ENCODE results near the gene VASP. TPM values are rescaled to one million over a fixed set of nuclear protein-coding genes. Genes with fewer than 3 reads are reported as not detected.

Gene VASP
- total RNA-seq, 1 experiment from 2014 or later, result 152 TPM

- no peak for DNase-seq (ENCODE audit: low read depth, low spot score)
- H3K27ac ChIP-seq (ENCODE audit: low read depth, low read length), result peak overlapping the region; percentile 47; the same call in 1 of the 2 replicates
- peaks cover 10% of the 10 kb centered on the region; the same call in 1 of the 2 replicates for H3K27me3 ChIP-seq (ENCODE audit: insufficient read depth, low read length)
- no peaks in the 10 kb centered on the region for H3K36me3 ChIP-seq (ENCODE audit: control insufficient read depth in 1 of 2, insufficient read depth in 2 of 2, low read length in 2 of 2)
- BruUV-seq (replicated peaks), result no TSS peak
- H3K4me1 ChIP-seq (ENCODE audit: control insufficient read depth in 1 of 2, insufficient read depth in 2 of 2, low read length in 2 of 2), result peaks cover 25 to 53% of the 10 kb centered on the region in 2 experiments
- H3K4me2 ChIP-seq (ENCODE audit: low read length), result peak overlapping the region; percentile 94
- TF ChIP-seq SIN3A (IDR thresholded peaks at IDR 0.05; ENCODE audit: low read depth) (peak; percentile 49; the same call in 1 of the 2 replicates), SP1 (IDR thresholded peaks at IDR 0.05; ENCODE audit: low read depth) (no peak; the same call in 1 of the 2 replicates), ZNF274 (IDR thresholded peaks at IDR 0.05; ENCODE audit: low read depth, low read length) (no peak), FOSL1 (IDR thresholded peaks at IDR 0.05; ENCODE audit: low read depth) (no peak), REST (IDR thresholded peaks at IDR 0.05; ENCODE audit: low read depth) (peak; percentile 97)
- peak overlapping the region; percentile 51 for H3K9ac ChIP-seq (ENCODE audit: low read length)
- ChIA-PET POLR2A (interaction anchor here (1.0 to 1.5 kb wide), 2 partner anchors 18 to 145 kb away, joined by 3 to 5 read pairs; no protein-coding TSS in a partner anchor), CTCF (interaction anchor here (5.3 kb wide), 1 partner anchor 11 kb away, joined by 33 read pairs; no protein-coding TSS in a partner anchor), RAD21 (ENCODE audit: low non-redundant PET in 1 of 2, low total read pairs in 2 of 2, uncharacterized antibody in 2 of 2, unreplicated experiment in 2 of 2) (interaction anchor here in 1 of 2 experiments (1.2 kb wide), 1 partner anchor 146 kb away, joined by 3 read pairs; no protein-coding TSS in a partner anchor)
- H3K9me2 ChIP-seq (ENCODE audit: insufficient read depth), result no peaks in the 10 kb centered on the region
- ATAC-seq, result peak; percentile 17
- no peaks in the 10 kb centered on the region for H4K20me1 ChIP-seq (ENCODE audit: insufficient read depth)
- intact Hi-C loops (cut with micrococcal nuclease), result no loop called here
- H2AFZ ChIP-seq (ENCODE audit: low read depth, low read length, poor library complexity, severe bottlenecking), result no peak overlapping the region
- H3K4me3 ChIP-seq (replicated peaks in 1 of 2; ENCODE audit: low read depth in 1 of 2, low read length in 2 of 2), result peak overlapping the region; percentile 53 to 64
- no peaks in the 10 kb centered on the region for H3K79me2 ChIP-seq (ENCODE audit: insufficient read depth, low read length)
- H3K9me3 ChIP-seq (ENCODE audit: control insufficient read depth in 1 of 2, insufficient read depth in 1 of 2, low read depth in 1 of 2, low read length in 2 of 2), result no peaks in the 10 kb centered on the region
Observed at GRCh38 chr19:45496349-45496953, 10.8 kb upstream of the VASP start.
